Epithelial cell of proximal tubule (primary cell): ENCODE data around the gene BMERB1. TPM values are rescaled to one million over a fixed set of nuclear protein-coding genes. Genes with fewer than 3 reads are reported as not detected.

Source experiments
- DNase-seq: peaks from one replicate; pipeline ENCODE4 v3.0.0-alpha.2; 2011; ENCODE audit warnings: low read depth
- H3K4me3 ChIP-seq: 2 replicates; pipeline ENCODE4 v1.5.1; 2011; ENCODE audit warnings: low read depth, mild to moderate bottlenecking, low read length
- CTCF ChIP-seq: conservative IDR thresholded peaks from 2 replicates; pipeline ENCODE4 v1.5.1; 2012; ENCODE audit warnings: low read depth, mild to moderate bottlenecking, low read length
- total RNA-seq: library from RNA; depleted of rRNA; stranded (reverse); fragments of >200 nt; gene quantifications from 2 replicates; pipeline ENCODE4 v1.2.3, GENCODE V29; 2015

BMERB1 gene
- total RNA-seq, 1 donor from 2014 or later, result 15.8 TPM

GRCh38 chr16:15575293-15576049, 141.1 kb downstream of the BMERB1 start:
- TF ChIP-seq CTCF, result no peak
- no peak overlapping the region for H3K4me3 ChIP-seq

GRCh38 chr16:15576960-15577958, 142.9 kb downstream of the BMERB1 start:
- no peak overlapping the region for H3K4me3 ChIP-seq
- TF ChIP-seq CTCF, result no peak
- DNase-seq, result no peak

More at GRCh38 chr16:15575293-15576049, 141.1 kb downstream of the BMERB1 start:
- no peak for DNase-seq

GRCh38 chr16:15578824-15579223, 144.4 kb downstream of the BMERB1 start:
- H3K4me3 ChIP-seq, result no peak overlapping the region
- no peak for TF ChIP-seq CTCF
- DNase-seq, result no peak

- TF ChIP-seq CTCF, result no peak
- no peak overlapping the region for H3K4me3 ChIP-seq
- no peak for DNase-seq
Measured at GRCh38 chr16:15581127-15581815, 146.9 kb downstream of the BMERB1 start.

- TF ChIP-seq CTCF, result no peak
- no peak for DNase-seq
- no peak overlapping the region for H3K4me3 ChIP-seq
Measured at GRCh38 chr16:15583526-15583925, 149.1 kb downstream of the BMERB1 start.

GRCh38 chr16:15585956-15586355, 151.6 kb downstream of the BMERB1 start:
- H3K4me3 ChIP-seq, result no peak overlapping the region
- no peak for TF ChIP-seq CTCF
- no peak for DNase-seq
